Thyroid gland (tissue), 4 donors: Measurements from ENCODE around the gene SRP54.

ENCODE experiments used
- POLR2A ChIP-seq, 2 donors: fragments of 450-650 bp; IDR thresholded peaks; one replicate each; pipeline ENCODE4 v1.6.1; 2017; ENCODE audit warnings: antibody characterized with exemption in 2 of 2, mild to moderate bottlenecking in 2 of 2, moderate library complexity in 1 of 2
- TF ChIP-seq, protein P1 (sequence below), 6 experiments: fragments of 200-600 bp in 3 of 6; fragments of 450-650 bp in 3 of 6; sonication (generic) in 3 of 6; IDR thresholded peaks; one replicate each; pipeline ENCODE4 v1.5.1; 2016 to 2019; ENCODE audit warnings: antibody characterized with exemption in 6 of 6, mild to moderate bottlenecking in 2 of 6, inconsistent platforms in 1 of 6, moderate library complexity in 1 of 6

DNA sequence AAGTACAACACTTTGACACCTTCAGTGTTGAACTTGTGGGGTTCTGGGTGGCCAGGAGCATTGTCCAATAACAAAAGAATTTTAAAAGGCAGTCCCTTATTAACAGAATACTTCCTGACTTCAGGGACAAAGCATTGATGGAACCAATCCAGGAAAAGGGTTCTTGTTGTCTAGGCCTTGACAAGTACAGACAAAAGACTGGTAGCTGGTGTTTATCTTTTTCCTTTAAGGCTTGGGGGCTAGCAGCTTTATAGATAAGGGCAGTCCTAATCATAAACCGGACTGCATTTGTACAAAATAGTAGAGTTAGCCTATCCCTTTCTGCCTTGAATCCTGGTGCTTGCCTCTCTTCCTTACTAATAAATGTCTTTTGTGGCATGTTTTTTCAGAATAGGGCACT, 90.7 kb downstream of the SRP54 start:
- TF ChIP-seq, protein P1, sequence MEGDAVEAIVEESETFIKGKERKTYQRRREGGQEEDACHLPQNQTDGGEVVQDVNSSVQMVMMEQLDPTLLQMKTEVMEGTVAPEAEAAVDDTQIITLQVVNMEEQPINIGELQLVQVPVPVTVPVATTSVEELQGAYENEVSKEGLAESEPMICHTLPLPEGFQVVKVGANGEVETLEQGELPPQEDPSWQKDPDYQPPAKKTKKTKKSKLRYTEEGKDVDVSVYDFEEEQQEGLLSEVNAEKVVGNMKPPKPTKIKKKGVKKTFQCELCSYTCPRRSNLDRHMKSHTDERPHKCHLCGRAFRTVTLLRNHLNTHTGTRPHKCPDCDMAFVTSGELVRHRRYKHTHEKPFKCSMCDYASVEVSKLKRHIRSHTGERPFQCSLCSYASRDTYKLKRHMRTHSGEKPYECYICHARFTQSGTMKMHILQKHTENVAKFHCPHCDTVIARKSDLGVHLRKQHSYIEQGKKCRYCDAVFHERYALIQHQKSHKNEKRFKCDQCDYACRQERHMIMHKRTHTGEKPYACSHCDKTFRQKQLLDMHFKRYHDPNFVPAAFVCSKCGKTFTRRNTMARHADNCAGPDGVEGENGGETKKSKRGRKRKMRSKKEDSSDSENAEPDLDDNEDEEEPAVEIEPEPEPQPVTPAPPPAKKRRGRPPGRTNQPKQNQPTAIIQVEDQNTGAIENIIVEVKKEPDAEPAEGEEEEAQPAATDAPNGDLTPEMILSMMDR (IDR thresholded peaks at IDR 0.05): no peak
- TF ChIP-seq POLR2A (IDR thresholded peaks at IDR 0.05): no peak
